IgD-negative memory B cell (primary cell): ENCODE data around the gene VSIG10L2. TPM values are rescaled to one million over a fixed set of nuclear protein-coding genes. Genes with fewer than 3 reads are reported as not detected.

Experiments
- H3K27ac Mint-ChIP-seq, 3 donors: one replicate each; pipeline ENCODE4 v1.8.0; 2020 to 2022; ENCODE audit warnings: mild to moderate bottlenecking in 3 of 3, mixed read lengths in 3 of 3, moderate library complexity in 1 of 3
- H3K27me3 Mint-ChIP-seq: one replicate; pipeline ENCODE4 v1.8.0; 2021; ENCODE audit warnings: mixed read lengths
- H3K36me3 Mint-ChIP-seq: one replicate; pipeline ENCODE4 v1.8.0; 2020; ENCODE audit warnings: mild to moderate bottlenecking, mixed read lengths
- H3K4me1 Mint-ChIP-seq, 3 donors: one replicate each; pipeline ENCODE4 v1.8.0; 2020 to 2022; ENCODE audit warnings: mixed read lengths in 3 of 3, mild to moderate bottlenecking in 1 of 3
- H3K4me3 Mint-ChIP-seq, 4 donors: one replicate each; pipeline ENCODE4 v1.8.0; 2020 to 2022; ENCODE audit warnings: mild to moderate bottlenecking in 4 of 4, mixed read lengths in 4 of 4, moderate library complexity in 3 of 4
- H3K9me3 Mint-ChIP-seq, 3 donors: one replicate each; pipeline ENCODE4 v1.8.0; 2020 to 2021; ENCODE audit warnings: mixed read lengths in 3 of 3, mild to moderate bottlenecking in 1 of 3
- polyA plus RNA-seq: library from polyadenylated mRNA; unstranded; fragments of 300-500 nt; fragmentation: Illumina TruSeq; gene quantifications from one replicate; pipeline ENCODE4 v1.2.3, GENCODE V29; 2021

VSIG10L2 gene
- polyA plus RNA-seq, 1 donor from 2014 or later, result not detected

DNA sequence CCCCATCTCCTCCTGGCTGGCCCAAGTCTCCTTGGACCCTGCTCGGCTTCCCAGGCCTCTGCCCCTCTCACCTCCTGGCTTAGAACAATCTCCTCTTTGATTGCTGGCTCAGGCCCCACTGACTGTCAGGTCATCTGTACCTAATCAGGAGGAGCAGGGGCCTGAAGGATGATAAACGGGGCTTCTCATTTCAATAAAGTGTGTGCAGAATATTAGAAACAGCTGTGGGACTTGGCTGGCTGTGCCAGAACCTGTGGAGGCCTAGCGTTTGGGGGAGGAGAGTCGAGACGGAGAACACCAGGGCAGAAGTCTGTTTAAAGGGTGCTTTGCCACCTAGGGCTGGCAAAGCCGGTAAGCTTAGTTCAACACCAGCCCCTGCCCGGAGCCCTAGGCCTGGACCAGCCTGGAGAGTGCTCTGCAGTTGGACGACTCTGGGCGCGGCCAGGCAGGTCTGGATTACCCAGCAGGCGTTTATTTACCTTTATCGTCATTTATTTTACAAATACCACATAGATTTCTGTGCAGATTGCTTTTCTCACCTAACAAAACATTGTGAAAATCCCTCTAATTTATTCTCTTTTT is 10.1 kb upstream of the VSIG10L2 start:
- peaks cover 0 to 4% (median 0%) of the 10 kb centered on the region in 3 donors for H3K9me3 Mint-ChIP-seq
- H3K36me3 Mint-ChIP-seq, result peaks cover 1% of the 10 kb centered on the region
- H3K27ac Mint-ChIP-seq, result no peak overlapping the region
- no peak overlapping the region for H3K4me3 Mint-ChIP-seq
- H3K4me1 Mint-ChIP-seq, result no peaks in the 10 kb centered on the region
- H3K27me3 Mint-ChIP-seq, result peaks cover 6% of the 10 kb centered on the region

DNA sequence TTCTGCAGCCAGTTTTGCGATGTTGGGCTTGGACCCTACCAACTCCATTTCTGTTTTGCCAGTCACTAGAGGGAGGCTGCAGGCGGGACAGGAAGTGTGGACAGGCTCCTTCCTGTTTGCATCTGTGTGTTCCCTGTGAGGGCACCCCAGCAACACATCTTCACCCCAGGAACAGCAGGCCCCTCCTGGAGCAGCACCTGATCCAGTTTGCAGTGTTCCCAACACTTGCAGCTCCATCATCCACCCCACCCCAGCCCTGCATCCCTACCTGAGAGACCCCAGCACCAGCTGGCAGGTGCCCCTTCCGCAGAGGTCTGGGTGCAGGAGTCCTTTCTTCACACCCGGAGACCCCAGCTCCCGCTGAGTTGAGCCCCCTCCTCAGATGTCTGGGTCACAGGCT is 7.4 kb upstream of the VSIG10L2 start:
- H3K9me3 Mint-ChIP-seq, result peaks cover 0 to 4% (median 0%) of the 10 kb centered on the region in 3 donors
- H3K4me3 Mint-ChIP-seq, result no peak overlapping the region
- H3K4me1 Mint-ChIP-seq, result peaks cover 0 to 8% (median 5%) of the 10 kb centered on the region in 3 donors
- peaks cover 1% of the 10 kb centered on the region for H3K36me3 Mint-ChIP-seq
- no peaks in the 10 kb centered on the region for H3K27me3 Mint-ChIP-seq
- H3K27ac Mint-ChIP-seq, result no peak overlapping the region

DNA sequence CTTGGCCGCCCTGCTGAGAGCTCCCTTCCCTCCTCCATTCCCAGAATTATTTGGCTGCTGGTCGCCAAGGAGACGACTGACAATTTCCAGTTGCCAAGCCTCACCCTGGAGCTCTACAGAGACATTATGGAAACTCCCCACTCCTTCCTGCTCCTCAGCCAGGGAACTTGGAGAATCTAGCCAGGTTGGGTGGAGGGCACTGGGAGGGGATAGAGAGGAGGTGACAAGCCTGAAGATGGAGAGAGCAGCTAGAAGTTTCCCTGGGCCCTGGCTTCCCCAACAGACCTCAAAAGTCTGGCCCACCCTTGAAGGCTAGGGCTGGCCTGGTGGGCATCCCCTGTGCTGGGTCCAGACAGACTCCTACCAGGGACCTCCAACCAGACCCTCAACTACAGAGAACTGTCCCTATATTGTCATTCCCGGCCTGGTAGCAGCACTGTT is 6.7 kb upstream of the VSIG10L2 start:
- H3K36me3 Mint-ChIP-seq, result peaks cover 1% of the 10 kb centered on the region
- H3K27ac Mint-ChIP-seq, result no peak overlapping the region
- H3K27me3 Mint-ChIP-seq, result peaks cover 5% of the 10 kb centered on the region
- H3K9me3 Mint-ChIP-seq, result peaks cover 0 to 4% (median 0%) of the 10 kb centered on the region in 3 donors
- H3K4me3 Mint-ChIP-seq, result no peak overlapping the region
- H3K4me1 Mint-ChIP-seq, result peaks cover 0 to 8% (median 5%) of the 10 kb centered on the region in 3 donors

DNA sequence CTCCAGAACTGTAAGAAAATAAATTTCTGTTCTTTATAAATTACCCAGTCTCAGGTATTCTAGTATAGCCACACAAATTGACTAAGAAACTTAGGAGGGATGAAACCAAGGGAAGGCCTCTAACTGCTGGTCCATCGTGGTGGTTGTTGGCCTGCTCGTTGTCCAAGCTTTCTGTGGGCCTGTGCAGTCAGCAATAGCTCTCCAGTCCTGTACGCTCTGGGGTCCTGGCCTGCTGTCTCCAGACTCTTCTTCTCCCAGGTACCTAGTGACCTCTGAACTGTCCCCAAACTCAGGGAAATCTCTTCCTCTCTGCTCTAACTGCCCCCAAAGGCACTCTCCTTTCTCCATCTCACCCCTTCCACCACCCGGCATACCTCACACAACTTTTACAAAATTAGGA is 5.7 kb upstream of the VSIG10L2 start:
- H3K27ac Mint-ChIP-seq, result no peak overlapping the region
- H3K36me3 Mint-ChIP-seq, result peaks cover 1% of the 10 kb centered on the region
- H3K9me3 Mint-ChIP-seq, result peaks cover 0 to 3% (median 0%) of the 10 kb centered on the region in 3 donors
- H3K4me3 Mint-ChIP-seq, result no peak overlapping the region
- peaks cover 5% of the 10 kb centered on the region for H3K27me3 Mint-ChIP-seq
- H3K4me1 Mint-ChIP-seq, result peaks cover 0 to 8% (median 5%) of the 10 kb centered on the region in 3 donors

DNA sequence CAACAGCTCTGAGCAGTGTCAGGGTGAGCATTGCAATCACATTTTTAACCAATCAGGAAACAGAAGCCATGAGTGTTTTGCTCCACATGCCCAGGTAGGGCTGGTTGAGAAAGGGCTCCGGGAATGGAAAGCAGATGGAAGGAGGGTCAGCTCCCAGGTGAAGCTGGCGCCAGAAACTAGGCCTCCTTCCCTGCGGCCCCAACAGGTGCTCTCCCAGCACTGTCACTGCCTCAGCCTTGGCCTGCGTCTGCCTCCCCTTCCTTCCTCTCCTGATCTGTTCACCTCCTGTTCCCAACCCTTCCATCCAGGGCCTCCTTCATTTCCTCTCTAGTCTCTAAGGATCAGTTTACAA is 4.6 kb upstream of the VSIG10L2 start:
- Mint-ChIP-seq H3K27me3 (peaks cover 5% of the 10 kb centered on the region), H3K9me3 (peaks cover 0 to under 1% (median 0%) of the 10 kb centered on the region in 3 donors), H3K4me3 (no peak overlapping the region), H3K27ac (no peak overlapping the region), H3K36me3 (peaks cover under 1% of the 10 kb centered on the region), H3K4me1 (peaks cover 0 to 8% (median 5%) of the 10 kb centered on the region in 3 donors)

DNA sequence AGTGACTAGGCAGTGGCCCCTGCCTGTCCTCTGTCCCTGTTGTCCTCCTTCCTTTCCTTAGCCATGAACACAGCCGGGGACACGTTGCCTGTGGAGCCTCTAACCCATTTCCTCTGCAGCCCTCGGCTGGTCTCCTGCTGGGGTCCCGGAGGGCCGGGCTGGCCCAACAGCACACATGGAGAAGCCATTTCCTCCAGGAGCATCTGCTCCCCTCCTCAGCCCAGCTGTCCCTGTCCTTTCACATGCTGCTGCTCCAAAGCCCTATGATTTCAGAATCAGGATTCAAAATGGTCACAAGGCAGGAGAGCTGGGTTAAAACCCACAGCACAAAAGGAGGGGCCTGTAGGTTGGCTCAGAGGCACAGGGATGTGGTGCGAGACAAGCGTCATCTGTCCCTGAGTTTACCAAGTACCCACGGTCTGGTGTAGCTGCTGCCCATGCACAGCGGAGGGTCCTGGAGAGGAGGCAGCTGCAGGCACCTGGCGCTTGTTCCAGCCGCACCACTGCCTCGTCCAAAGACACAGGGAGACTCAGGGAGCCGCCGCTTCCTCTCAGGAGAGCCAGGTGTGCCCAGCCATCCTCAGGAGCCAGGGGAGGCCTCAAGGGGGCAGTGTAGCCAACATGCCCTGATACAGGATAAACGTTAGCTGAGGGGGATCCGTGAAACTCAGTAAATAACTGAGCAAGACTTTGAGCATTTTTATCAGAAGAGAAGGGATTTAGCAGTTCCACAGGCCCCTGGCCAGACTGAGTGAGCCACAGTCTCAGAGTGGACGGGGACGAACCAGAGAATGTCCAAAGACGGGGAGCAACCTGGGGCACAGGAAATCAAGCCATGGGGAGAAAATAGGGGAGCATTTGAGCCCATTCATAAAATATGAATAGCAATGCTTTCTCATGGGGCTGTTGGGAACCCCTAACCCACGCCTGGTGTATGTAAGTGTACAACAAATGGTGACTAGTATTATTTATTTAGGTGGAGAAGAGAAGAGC is 3.9 kb upstream of the VSIG10L2 start:
- peaks cover 0 to 8% (median 5%) of the 10 kb centered on the region in 3 donors for H3K4me1 Mint-ChIP-seq
- peak overlapping the region in 1 of 3 donors; percentile 11 for H3K27ac Mint-ChIP-seq
- no peaks in the 10 kb centered on the region for H3K9me3 Mint-ChIP-seq
- no peaks in the 10 kb centered on the region for H3K36me3 Mint-ChIP-seq
- peaks cover 5% of the 10 kb centered on the region for H3K27me3 Mint-ChIP-seq
- H3K4me3 Mint-ChIP-seq, result no peak overlapping the region

DNA sequence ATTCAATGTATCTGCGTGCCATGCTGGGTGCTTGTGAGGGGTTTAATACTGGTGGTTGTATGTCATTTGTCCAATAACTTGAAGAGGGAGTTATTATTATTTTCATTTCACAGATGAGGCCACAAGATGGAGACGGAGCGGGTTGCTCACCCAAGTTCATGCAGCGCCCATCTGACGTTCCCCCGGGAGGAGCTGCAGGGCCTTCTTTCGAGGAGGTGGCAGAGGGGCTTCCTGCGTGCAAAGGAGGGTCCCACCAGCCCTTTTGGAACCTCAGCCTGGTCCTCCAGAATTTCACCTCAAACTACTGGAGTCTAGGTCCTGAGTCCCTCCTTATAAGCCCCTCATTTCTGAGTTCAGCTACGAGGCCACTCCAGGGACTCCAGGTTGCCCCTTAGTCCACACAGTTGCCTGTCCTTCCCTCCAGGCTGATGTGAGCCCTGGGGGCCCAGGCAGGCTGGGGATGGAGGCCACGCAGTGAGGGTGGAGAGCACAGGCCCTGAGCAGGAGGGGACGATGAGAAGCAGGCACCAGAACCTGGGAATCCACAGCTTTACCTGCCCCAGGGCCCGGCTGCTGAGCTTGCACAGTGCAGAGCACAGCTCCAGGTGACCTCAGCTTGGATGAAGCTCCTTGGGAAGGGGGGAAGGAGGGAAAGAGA is 2.9 kb upstream of the VSIG10L2 start:
- Mint-ChIP-seq H3K4me3 (no peak overlapping the region), H3K36me3 (no peaks in the 10 kb centered on the region), H3K27me3 (peaks cover 7% of the 10 kb centered on the region), H3K4me1 (peaks cover 0 to 8% (median 5%) of the 10 kb centered on the region in 3 donors), H3K27ac (peak overlapping the region in 1 of 3 donors; percentile 11), H3K9me3 (no peaks in the 10 kb centered on the region)

DNA sequence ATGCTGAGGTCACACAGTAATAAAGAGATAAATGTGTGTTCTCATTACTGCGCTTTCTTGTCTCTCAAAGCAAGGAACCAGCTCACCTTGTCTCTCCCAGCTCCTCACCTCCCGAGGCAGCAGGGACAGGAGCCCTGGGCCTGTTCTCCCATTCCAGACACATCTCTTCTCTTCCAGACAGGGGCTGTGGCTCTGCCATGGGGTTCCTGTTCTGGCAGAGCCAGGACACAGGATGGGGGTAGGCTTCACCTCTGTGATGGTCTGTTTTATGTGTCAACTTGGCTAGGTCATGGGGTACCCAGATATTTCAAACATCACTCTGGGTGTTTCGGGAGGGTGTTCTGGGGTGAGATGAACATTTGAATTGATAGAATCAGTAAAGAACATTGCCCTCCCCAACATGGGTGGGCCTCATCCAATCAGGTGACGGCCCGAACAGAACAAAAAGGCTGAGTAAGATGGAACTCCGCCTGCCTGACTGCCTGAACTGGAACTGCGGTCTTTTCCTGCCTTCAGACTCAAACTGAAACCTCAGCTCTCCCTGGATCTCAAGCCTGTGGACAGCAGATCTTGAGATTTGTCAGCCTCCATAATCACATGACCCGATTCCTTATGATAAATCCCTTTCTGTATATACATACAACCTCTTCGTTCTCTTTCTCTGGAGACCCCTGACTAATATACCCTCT is 2.0 kb upstream of the VSIG10L2 start:
- Mint-ChIP-seq H3K27me3 (peaks cover 7% of the 10 kb centered on the region), H3K4me1 (peaks cover 0 to 8% (median 5%) of the 10 kb centered on the region in 3 donors), H3K36me3 (no peaks in the 10 kb centered on the region), H3K27ac (peak overlapping the region in 1 of 3 donors; percentile 3), H3K9me3 (no peaks in the 10 kb centered on the region), H3K4me3 (no peak overlapping the region)

DNA sequence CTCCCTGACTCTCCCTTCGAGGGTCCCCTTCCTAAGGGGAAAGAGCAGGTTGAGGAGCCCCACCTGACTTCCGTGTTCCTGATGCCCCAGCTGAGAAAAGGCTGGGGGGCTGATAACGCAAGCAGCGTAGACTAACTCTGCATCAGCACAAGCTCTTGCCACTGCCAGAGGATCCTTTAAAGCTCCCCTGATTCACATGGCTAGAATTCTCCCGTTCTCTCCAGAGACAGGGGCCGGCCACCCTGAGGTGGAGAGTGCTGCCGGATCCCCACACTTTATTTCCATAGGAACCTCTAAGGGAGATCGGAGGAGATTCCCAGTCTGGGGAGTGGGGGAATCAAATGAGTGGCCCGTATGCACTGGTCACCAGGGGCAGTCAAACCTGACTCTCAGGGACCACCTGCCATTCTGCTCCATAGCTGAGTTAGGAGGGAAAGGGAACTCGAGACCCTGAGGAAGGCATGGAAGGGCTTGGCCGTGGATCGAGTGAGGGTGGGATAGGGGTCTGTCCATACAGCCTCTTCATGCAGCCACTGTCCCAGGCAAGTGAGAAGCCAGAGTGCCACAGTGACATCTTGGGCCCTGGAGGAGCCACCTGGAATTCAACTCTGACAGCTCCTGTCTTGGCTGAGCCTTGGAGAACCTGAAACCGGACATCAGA is 1.4 kb upstream of the VSIG10L2 start:
- no peaks in the 10 kb centered on the region for H3K9me3 Mint-ChIP-seq
- H3K36me3 Mint-ChIP-seq, result no peaks in the 10 kb centered on the region
- H3K4me3 Mint-ChIP-seq, result no peak overlapping the region
- H3K27me3 Mint-ChIP-seq, result peaks cover 7% of the 10 kb centered on the region
- H3K4me1 Mint-ChIP-seq, result peaks cover 0 to 8% (median 7%) of the 10 kb centered on the region in 3 donors
- peak overlapping the region in 1 of 3 donors; percentile 3 for H3K27ac Mint-ChIP-seq

DNA sequence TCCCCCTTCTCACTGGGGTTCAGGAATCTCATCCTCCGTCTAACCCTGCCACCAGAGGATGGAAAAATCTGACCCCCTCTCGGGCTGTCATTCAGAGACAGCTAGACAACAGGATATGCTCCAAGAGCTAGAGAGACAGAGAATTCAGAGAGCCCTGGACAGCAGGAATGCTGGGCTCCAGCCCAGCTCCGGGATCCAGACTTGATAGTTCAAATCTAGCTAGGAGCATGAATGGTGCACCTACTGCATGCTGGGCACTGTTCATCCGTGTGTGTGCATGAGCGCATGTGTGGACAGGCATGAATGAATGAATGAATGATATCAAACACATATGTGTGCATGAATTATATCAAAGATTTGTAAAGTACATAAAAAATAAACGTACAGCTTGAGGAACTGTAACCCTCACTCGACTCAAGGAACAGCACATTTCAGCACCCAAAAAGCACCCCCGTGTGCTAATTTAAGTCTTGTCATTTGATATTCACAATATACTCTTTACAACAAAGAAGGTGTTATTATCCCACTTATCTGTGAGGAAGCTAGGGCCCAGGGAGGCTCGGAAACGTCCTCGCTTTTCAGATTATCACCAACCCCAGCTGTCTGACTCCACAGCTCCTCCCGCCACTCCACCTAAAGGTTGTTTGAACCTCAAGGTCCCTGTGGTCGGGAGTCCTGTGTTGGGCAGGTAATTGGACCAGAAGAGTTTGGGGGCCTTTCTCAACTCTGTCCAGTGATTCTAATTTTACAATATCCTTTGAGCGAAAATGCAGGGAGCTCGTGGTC is 640 bp upstream of the VSIG10L2 start:
- Mint-ChIP-seq H3K27ac (no peak overlapping the region), H3K36me3 (no peaks in the 10 kb centered on the region), H3K4me3 (no peak overlapping the region), H3K4me1 (peaks cover 0 to 8% (median 7%) of the 10 kb centered on the region in 3 donors), H3K9me3 (no peaks in the 10 kb centered on the region), H3K27me3 (peaks cover 7% of the 10 kb centered on the region)

DNA sequence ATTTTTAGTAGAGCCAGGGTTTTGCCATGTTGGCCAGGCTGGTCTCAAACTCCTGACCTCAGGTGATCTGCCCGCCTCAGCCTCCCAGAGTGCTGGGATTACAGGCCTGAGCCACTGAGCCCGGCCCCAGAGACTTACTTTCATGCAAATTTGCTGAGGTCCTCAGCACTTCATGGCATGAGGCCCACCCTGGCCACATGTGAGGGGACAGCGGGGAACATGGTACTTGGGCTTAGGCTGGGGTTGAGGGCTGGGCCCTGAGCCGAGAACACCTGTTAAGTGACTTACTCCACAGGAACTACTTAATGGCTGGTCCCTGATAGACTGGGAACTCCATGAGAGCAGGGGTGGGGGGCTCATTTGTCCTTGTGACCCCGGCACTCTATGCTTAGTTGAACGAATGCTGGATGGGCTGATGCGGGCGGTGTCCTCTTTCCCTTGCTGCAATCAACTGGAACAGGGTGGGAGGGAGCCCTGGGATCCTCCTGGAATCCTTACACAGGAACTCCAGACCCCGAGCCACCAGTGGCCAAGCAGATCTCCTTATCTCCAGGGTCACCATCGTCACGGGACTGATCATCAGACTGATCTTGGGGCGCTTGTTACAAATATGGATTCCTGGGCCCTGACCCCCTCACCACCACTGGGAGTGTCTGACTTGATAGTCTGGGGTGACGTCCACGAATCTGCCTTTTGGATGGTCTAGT is 1.0 kb downstream of the VSIG10L2 start:
- H3K27ac Mint-ChIP-seq, result no peak overlapping the region

DNA sequence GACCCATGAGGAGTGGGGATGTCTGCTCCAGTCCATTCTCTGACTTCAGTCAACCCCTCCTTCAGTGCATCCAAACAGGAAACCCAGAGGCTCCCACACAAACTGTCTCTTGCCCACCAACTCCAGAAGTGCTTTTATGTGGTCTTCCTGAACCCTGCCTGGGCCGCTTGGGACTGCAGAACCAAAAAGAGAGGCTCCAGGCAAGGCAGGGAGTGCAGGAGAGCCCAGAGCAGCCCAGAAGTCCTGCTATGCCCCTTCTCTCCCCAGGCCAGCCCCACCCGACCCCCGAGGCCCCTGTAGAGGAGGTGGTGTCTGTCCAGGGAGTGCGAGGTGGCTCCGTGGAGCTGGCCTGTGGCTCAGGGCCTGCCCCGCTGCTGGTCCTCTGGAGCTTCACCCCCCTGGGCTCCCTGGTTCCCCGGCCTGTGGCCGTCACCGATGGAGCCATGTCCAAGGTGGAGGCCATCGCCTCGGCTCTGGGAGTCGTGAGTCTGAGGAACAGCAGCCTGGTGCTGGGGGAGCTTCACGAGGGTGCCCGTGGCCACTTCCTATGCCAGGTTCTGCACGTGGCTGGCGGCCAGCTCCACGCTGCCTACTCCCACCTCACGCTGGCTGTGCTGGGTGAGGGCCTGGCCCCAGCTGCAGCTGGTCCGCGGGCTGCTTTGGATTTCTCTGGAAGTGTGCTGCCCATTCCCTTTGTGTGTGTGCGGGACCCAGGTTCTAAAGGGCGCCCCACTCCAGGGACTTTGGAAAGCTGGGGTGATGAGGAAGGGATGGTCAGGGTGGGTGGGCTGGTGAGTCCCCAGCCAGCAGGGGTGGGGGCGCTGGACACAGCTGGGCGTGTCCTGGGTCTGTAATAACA is 1.8 kb downstream of the VSIG10L2 start:
- Mint-ChIP-seq H3K9me3 (no peaks in the 10 kb centered on the region), H3K27ac (no peak overlapping the region), H3K36me3 (no peaks in the 10 kb centered on the region), H3K4me3 (no peak overlapping the region), H3K27me3 (peaks cover 7% of the 10 kb centered on the region), H3K4me1 (peaks cover 0 to 2% (median under 1%) of the 10 kb centered on the region in 3 donors)

More for the DNA sequence above, 1.0 kb downstream of the VSIG10L2 start:
- no peaks in the 10 kb centered on the region for H3K36me3 Mint-ChIP-seq
- H3K4me3 Mint-ChIP-seq, result peak overlapping the region in 1 of 4 donors; percentile 49
- peaks cover 0 to 8% (median 7%) of the 10 kb centered on the region in 3 donors for H3K4me1 Mint-ChIP-seq
- no peaks in the 10 kb centered on the region for H3K9me3 Mint-ChIP-seq
- H3K27me3 Mint-ChIP-seq, result peaks cover 7% of the 10 kb centered on the region
